ENCODE data around the gene PRIMA1. TPM values are rescaled to one million over a fixed set of nuclear protein-coding genes. Genes with fewer than 3 reads are reported as not detected.

Gene PRIMA1
- total RNA-seq, 4 donors from 2014 or later = 2.6 to 9.0 (median 4.1) TPM

DNA sequence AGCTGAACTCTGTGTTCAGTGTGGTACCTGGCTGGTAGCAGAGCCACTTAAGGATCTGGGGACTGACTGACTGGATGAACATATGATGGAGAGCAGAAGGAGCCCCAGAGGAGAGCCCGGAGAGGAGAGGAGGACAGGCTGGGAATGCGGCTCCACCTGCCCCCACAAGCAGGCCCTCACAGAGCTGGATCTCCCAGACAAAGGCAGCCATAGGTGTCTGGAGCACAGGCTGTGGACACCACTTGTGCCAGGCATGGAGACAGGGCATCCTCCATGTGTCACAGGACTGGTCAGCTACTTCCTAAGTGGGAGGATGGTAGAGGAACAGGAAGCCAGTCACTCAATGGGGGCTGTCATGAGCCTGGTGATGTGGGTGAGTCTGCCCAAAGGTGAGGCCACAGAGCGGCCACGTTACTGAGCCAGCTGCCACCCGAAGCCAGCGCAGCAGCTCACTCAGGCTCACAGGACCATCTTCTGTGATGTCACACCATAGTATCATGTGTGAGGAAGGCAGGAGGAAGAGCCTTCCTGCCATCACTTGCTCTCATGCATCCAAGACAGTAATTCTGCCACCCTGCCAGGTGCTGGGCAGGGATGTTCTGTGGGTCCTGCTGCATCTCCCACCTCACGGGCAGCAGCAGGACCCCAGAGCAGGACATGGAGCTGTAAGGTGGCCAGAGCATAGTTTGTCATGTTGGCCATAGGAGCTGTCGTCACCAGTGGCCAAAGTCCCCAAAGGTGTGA lies 72.1 kb downstream of the PRIMA1 start:
- TF ChIP-seq, protein P1, sequence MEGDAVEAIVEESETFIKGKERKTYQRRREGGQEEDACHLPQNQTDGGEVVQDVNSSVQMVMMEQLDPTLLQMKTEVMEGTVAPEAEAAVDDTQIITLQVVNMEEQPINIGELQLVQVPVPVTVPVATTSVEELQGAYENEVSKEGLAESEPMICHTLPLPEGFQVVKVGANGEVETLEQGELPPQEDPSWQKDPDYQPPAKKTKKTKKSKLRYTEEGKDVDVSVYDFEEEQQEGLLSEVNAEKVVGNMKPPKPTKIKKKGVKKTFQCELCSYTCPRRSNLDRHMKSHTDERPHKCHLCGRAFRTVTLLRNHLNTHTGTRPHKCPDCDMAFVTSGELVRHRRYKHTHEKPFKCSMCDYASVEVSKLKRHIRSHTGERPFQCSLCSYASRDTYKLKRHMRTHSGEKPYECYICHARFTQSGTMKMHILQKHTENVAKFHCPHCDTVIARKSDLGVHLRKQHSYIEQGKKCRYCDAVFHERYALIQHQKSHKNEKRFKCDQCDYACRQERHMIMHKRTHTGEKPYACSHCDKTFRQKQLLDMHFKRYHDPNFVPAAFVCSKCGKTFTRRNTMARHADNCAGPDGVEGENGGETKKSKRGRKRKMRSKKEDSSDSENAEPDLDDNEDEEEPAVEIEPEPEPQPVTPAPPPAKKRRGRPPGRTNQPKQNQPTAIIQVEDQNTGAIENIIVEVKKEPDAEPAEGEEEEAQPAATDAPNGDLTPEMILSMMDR (IDR thresholded peaks at IDR 0.05) = no peak
- TF ChIP-seq POLR2A (IDR thresholded peaks at IDR 0.05) = no peak
- WGBS, 2 donors = 83 to 96% methylated on average over 7 to 8 of the region's 8 CpGs
- DNase-seq (ENCODE audit: low spot score in 2 of 2) = no peak
- intact Hi-C loops (cut with DNase I; ENCODE audit: low total_unique reads) = no loop called here
- no peak overlapping the region for H3K4me3 ChIP-seq (ENCODE audit: low read depth, poor library complexity, severe bottlenecking)

DNA sequence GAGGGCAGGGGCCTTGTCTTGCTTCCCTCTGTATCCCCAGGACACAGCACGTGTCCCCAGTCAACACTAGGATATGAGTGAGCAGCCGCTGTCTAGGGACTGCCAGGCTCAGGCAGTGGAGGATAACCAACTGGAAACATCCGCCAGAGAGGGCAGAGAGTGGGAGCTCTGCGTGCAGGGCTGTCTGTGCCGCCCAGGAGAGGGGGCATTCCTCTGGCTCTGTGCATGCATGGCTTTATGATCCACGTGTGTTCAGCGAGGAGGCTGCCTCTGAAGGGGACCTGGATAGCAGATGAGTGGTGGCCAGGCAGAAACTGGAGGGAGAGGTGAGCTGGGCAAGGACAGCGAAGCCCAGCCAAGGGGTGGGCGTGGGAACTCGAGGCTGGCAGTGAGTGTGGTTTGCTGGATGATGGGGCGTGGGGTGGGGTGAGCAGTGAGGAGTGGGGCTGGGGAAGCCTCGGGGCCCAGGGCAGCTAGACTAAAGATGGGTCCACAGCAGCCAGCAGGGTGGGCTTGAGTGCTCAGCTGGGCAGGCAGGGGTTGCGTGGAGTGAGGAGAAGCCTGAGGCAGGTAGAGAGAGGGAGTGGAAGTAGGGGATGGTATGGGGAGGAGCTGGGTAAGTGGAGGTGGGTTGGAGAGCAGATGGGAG lies 72.9 kb downstream of the PRIMA1 start:
- 60 to 64% methylated on average over 12 to 13 of the region's 13 CpGs for WGBS, 2 donors
- no peak for TF ChIP-seq POLR2A (IDR thresholded peaks at IDR 0.05)
- TF ChIP-seq, protein P1 (IDR thresholded peaks at IDR 0.05) = no peak
- DNase-seq (ENCODE audit: low spot score in 2 of 2) = peak in 1 of 2 donors; percentile 74
- intact Hi-C loops (cut with DNase I; ENCODE audit: low total_unique reads) = no loop called here
- no peak overlapping the region for H3K4me3 ChIP-seq (ENCODE audit: low read depth, poor library complexity, severe bottlenecking)

DNA sequence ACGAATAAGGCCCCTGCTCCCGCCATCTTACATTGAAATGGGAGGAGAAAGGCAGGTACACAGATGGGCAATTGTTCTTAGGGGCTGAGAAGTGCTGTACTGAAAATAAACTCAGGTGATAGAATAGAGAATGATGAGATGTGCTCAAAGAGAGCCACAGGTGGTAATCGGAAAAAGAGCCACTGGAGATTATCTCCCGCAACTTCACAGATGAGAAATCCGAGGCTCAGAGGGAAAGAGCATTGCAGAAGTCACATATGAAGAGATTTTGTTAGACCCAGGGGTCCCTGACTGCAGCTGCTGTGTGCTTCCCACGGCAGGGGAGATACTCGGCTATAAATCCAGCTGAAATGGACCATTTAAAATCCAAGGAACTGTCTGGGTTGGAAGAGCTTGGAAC lies 73.7 kb downstream of the PRIMA1 start:
- no peak for DNase-seq (ENCODE audit: low spot score in 2 of 2)
- intact Hi-C loops (cut with DNase I; ENCODE audit: low total_unique reads) = no loop called here
- 76% methylated on average over 7 of the region's 7 CpGs for WGBS, 2 donors
- TF ChIP-seq, protein P1 (IDR thresholded peaks at IDR 0.05) = no peak
- no peak for TF ChIP-seq POLR2A (IDR thresholded peaks at IDR 0.05)
- no peak overlapping the region for H3K4me3 ChIP-seq (ENCODE audit: low read depth, poor library complexity, severe bottlenecking)

DNA sequence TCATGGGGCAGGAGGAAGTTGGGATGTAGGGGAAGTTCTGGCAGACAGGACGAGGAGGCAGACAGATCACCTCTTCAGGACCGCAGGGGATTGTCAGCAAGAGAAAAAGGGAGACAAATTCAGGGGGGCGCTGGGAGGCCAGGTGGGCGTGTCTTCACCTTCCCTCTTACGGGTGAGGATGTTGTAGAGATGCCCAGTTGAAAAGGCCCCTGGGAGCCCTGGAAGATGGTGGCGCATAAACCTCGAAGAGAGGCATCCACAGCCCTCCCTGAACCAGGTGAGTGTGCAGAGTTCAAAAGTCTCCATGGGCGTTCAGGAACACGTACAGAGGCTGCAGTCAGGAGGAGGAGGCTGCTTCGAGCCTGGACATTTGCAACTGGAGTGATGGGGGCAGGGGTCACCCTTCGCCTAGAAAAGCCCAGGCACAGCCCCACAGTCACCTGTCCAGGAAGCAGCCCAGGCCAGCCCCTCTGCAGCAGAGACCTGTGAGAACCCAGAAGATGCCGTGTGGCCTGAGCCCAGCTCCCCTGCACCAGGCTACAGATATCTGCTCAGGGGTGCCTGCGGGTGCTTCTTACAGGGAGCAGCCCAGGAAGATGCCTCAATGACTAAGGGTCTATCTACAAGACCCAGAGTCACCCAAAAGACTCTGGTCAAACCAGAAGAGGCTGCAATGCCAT lies 74.4 kb downstream of the PRIMA1 start:
- no peak for DNase-seq (ENCODE audit: low spot score in 2 of 2)
- WGBS, 2 donors = 63% methylated on average over 12 to 13 of the region's 13 CpGs
- TF ChIP-seq, protein P1 (IDR thresholded peaks at IDR 0.05) = no peak
- TF ChIP-seq POLR2A (IDR thresholded peaks at IDR 0.05) = no peak

DNA sequence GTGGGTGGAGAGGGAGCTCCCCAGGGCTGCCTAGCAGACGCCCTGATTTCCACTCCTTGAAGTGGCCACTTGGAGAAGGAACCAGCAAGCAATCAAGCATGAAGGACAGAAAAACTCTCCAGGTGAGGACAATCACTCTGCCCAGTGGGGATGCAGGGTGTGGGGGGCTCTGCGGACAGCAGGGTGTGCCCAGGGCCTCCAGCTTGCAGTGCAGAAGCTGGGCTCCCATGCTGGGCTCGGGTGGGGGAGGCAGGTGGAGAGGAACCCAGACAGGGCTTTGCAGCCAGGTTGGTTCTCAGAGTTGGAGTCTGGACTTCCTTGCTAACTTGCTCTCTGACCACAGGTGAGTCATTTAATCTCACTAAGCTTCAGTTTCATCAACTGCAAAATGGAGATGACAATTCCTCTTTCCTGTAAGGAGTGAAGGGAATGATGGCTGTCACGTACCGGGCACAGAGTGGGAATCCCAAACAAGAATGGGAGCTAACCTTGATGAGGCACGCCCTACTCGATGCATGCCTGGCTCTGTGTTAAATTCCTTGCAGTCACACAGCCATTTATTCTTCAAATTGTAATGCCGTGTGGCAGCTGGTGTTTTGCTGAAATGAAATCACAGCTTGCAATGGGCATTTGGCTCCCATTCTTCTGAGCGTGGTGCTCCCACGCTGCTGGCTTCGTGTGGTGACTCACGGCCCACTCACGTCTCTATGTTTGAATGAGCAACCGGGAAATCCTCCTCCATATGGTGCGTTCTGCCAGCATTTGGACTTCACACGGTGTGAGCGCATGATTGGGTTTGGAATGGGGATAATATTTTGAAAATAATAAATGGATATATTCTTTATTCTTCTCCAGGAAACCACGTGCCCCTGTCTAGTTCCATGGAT lies 75.2 kb downstream of the PRIMA1 start:
- WGBS, 2 donors = 41 to 48% methylated on average over 18 of the region's 18 CpGs
- TF ChIP-seq, protein P1 (IDR thresholded peaks at IDR 0.05) = no peak
- TF ChIP-seq POLR2A (IDR thresholded peaks at IDR 0.05) = no peak
- intact Hi-C loops (cut with DNase I; ENCODE audit: low total_unique reads) = no loop called here
- no peak for DNase-seq (ENCODE audit: low spot score in 2 of 2)
- H3K4me3 ChIP-seq (ENCODE audit: low read depth, poor library complexity, severe bottlenecking) = no peak overlapping the region

More for the DNA sequence above, 74.4 kb downstream of the PRIMA1 start:
- intact Hi-C loops (cut with DNase I; ENCODE audit: low total_unique reads) = no loop called here
- no peak overlapping the region for H3K4me3 ChIP-seq (ENCODE audit: low read depth, poor library complexity, severe bottlenecking)
